Measurements from ENCODE around the gene AK8.

Gene AK8

DNA sequence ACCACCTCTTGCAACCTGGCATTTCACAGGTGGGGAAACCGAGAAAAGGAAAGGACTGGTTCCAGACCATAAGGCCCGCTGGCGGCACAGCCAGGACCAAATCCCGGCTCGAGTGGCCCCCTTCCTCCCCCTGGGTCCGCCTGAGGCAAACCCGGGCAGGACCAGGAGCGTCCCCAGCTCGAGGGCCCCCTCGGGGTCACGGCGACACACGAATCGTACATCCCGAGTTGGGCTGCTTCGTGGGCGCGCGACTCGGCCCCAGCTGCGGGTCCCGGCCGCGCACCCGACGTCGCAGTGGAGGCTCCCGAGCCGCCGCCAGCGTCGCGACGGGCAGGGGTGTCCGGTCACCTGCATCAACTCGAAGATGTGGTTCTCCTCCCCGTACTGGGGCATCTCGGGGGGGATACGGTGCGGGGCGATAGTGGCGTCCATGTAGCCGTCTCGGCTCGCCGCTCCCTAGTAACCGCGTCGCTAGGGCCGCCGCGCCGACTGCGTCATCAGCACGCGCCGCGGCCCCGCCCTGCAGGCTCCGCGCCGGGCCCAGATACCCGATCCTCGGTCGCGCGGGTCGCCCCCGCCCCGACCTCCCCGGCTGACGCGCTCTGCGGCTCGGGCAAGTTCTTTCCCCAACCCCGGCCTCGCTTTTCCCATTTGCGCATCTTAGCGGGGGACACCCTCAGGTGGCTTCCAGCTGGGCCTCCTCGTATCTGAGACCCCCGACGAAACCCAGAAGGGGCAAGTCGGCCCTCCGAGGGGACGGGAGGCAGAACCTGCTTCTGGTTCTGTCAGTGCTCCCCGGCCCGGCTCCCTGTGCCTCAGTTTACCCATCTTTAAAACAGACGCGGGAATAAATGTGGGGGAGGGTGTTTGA lies at the start of gene AK8:
AK8 (minus strand) TSS at position 461 of the 871 bp plus-strand sequence; CDS start at position 432, 29 bp downstream.
- H3K4me3 ChIP-seq (ENCODE audit: low read depth, low read length), result peak within 1 kb of the TSS; percentile 89
- no peaks in the 10 kb centered on the region for H3K9me3 ChIP-seq (ENCODE audit: control insufficient read depth, low read length)
- no peaks in the 10 kb centered on the region for H3K36me3 ChIP-seq (ENCODE audit: control insufficient read depth, insufficient read depth, low read length)
- H3K4me2 ChIP-seq (ENCODE audit: low read length), result peak within 1 kb of the TSS; percentile 100
- H3K79me2 ChIP-seq, result no peaks in the 10 kb centered on the region
- peak within 1 kb of the TSS; percentile 28 for H3K9ac ChIP-seq
- peak within 1 kb of the TSS; percentile 92 for H2AFZ ChIP-seq
- H3K4me1 ChIP-seq, result no peaks in the 10 kb centered on the region
- TF ChIP-seq CTCF (IDR thresholded peaks at IDR 0.05), result no peak
- H3K27ac ChIP-seq, result peak within 1 kb of the TSS; percentile 80
- no peaks in the 10 kb centered on the region for H3K27me3 ChIP-seq (ENCODE audit: control insufficient read depth, insufficient read depth, low read length)

GRCh38 chr9:132927704-132928103 lies 49.6 kb upstream of the AK8 start:
- Histone ChIP-seq H3K27ac (no peak overlapping the region), H3K36me3 (ENCODE audit: control insufficient read depth, insufficient read depth, low read length) (no peaks in the 10 kb centered on the region), H2AFZ (no peak overlapping the region), H3K9me3 (ENCODE audit: control insufficient read depth, low read length) (no peaks in the 10 kb centered on the region), H3K9ac (no peak overlapping the region), H3K79me2 (no peaks in the 10 kb centered on the region), H3K4me3 (ENCODE audit: low read depth, low read length) (no peak overlapping the region), H3K27me3 (ENCODE audit: control insufficient read depth, insufficient read depth, low read length) (no peaks in the 10 kb centered on the region), H3K4me2 (ENCODE audit: low read length) (no peak overlapping the region), H3K4me1 (no peaks in the 10 kb centered on the region)
- no peak for TF ChIP-seq CTCF (IDR thresholded peaks at IDR 0.05)

- Histone ChIP-seq H3K36me3 (ENCODE audit: control insufficient read depth, insufficient read depth, low read length) (no peaks in the 10 kb centered on the region), H3K9me3 (ENCODE audit: control insufficient read depth, low read length) (no peaks in the 10 kb centered on the region), H3K4me1 (no peaks in the 10 kb centered on the region), H3K27ac (no peak overlapping the region), H3K27me3 (ENCODE audit: control insufficient read depth, insufficient read depth, low read length) (no peaks in the 10 kb centered on the region), H3K4me3 (ENCODE audit: low read depth, low read length) (no peak overlapping the region), H3K79me2 (no peaks in the 10 kb centered on the region), H3K9ac (no peak overlapping the region), H3K4me2 (ENCODE audit: low read length) (no peak overlapping the region), H2AFZ (no peak overlapping the region)
- no peak for TF ChIP-seq CTCF (IDR thresholded peaks at IDR 0.05)
These were observed 45.3 kb upstream of the AK8 start for GRCh38 chr9:132923346-132923902.

GRCh38 chr9:132919614-132920268 lies 41.7 kb upstream of the AK8 start:
- no peaks in the 10 kb centered on the region for H3K4me1 ChIP-seq
- no peaks in the 10 kb centered on the region for H3K79me2 ChIP-seq
- H3K4me2 ChIP-seq (ENCODE audit: low read length), result no peak overlapping the region
- H3K9me3 ChIP-seq (ENCODE audit: control insufficient read depth, low read length), result no peaks in the 10 kb centered on the region
- no peak overlapping the region for H3K4me3 ChIP-seq (ENCODE audit: low read depth, low read length)
- no peak overlapping the region for H3K27ac ChIP-seq
- H3K27me3 ChIP-seq (ENCODE audit: control insufficient read depth, insufficient read depth, low read length), result no peaks in the 10 kb centered on the region
- no peak for TF ChIP-seq CTCF (IDR thresholded peaks at IDR 0.05)
- H3K9ac ChIP-seq, result no peak overlapping the region
- H2AFZ ChIP-seq, result no peak overlapping the region
- no peaks in the 10 kb centered on the region for H3K36me3 ChIP-seq (ENCODE audit: control insufficient read depth, insufficient read depth, low read length)

Data from parathyroid adenoma (tissue), 2 donors.